ENCODE results near the gene CACNB4. TPM values are rescaled to one million over a fixed set of nuclear protein-coding genes. Genes with fewer than 3 reads are reported as not detected.

Gene CACNB4
- total and polyA plus RNA-seq, 10 of the 15 experiments (the other 5 are each of a cell fraction or from before 2014, with no cell fraction given): 2.0 to 21.6 (median 9.3) TPM

DNA sequence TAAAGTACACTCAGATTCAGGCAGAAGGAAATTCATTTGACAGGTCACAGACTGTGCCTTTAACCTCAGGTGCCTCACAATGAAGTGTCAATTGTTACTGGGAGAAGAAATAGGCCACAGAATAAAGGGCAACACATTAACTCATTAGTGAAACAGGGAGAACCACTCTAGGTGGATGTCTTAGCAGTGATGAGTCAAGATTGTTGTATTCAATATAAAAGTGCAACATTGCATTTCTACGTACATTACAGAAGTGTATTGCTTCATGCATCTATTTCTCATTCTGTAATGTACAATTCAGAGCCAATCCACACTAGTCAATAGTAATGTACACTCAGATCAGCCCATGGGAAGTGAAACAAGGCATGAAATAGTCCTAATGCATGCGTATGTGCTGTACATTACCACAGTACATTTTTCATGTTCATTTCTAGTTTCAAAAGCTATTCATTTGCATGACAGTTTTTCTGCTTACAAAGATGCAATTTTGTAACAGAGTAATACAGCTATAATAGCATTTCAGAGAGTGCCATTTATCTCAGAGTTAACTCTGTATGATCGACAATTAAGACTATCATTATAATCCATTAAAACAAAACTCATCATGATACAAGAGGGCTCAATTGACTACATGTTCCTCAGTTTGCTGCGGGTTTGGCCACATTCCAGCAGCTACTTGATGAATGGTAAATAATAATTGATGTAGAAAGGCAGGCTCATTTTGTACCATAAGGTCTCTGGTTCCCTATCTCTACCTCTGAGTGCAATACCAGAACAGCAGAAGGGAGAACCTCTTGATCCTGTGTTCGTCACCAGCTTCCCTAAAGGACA is 258.4 kb downstream of the CACNB4 start (continued):
- TF ChIP-seq TARDBP (IDR thresholded peaks at IDR 0.05; ENCODE audit: borderline replicate concordance) (no peak), TAF1 (IDR thresholded peaks at IDR 0.05; ENCODE audit: borderline replicate concordance, low read depth, low read length) (no peak), ZNF687 (IDR thresholded peaks at IDR 0.05) (no peak), PAX5 (IDR thresholded peaks at IDR 0.05; ENCODE audit: borderline replicate concordance, low read depth, low read length) (peak; percentile 76; the same call in 1 of the 2 replicates), BACH1 (IDR thresholded peaks at IDR 0.05; ENCODE audit: borderline replicate concordance) (no peak; the same call in 1 of the 2 replicates), IRF4 (IDR thresholded peaks at IDR 0.05; ENCODE audit: low read depth, low read length) (peak; percentile 97), RCOR1 (conservative IDR thresholded peaks at IDR 0.05; ENCODE audit: low read depth, low read length) (no peak), HCFC1 (IDR thresholded peaks at IDR 0.05; ENCODE audit: low read length) (no peak), RFX5 (IDR thresholded peaks at IDR 0.05; ENCODE audit: low read depth, low read length) (peak; percentile 88), CEBPB (IDR thresholded peaks at IDR 0.05; ENCODE audit: borderline replicate concordance in 1 of 2, low read depth in 2 of 2, low read length in 2 of 2) (0 out of 4 replicates have a peak, but pooled peaks of 1 of the 2 experiments have one; percentile 21), ZZZ3 (IDR thresholded peaks at IDR 0.05; ENCODE audit: control insufficient read depth, insufficient read length, low read depth) (no peak), SREBF2 (IDR thresholded peaks at IDR 0.05; ENCODE audit: low read length) (no peak), POLR2A (IDR thresholded peaks at IDR 0.05; ENCODE audit: low read depth, low read length) (no peak), EZH2 (IDR thresholded peaks at IDR 0.05; ENCODE audit: borderline replicate concordance, control insufficient read depth, low read depth, low read length) (no peak), NR2C2 (IDR thresholded peaks at IDR 0.05; ENCODE audit: borderline replicate concordance, control insufficient read depth, insufficient read length, low read depth) (no peak), MEF2A (IDR thresholded peaks at IDR 0.05; ENCODE audit: insufficient read depth, low read depth, low read length) (0 out of 2 replicates have a peak, but pooled peaks have one; percentile 45), IKZF1 (conservative IDR thresholded peaks at IDR 0.05) (peak; percentile 69), TCF12 (IDR thresholded peaks at IDR 0.05; ENCODE audit: low read depth, low read length) (no peak), SMC3 (IDR thresholded peaks at IDR 0.05; ENCODE audit: borderline replicate concordance, low read length) (no peak), ZNF274 (IDR thresholded peaks at IDR 0.05; ENCODE audit: insufficient read depth, insufficient read length) (no peak), NFXL1 (IDR thresholded peaks at IDR 0.05; ENCODE audit: borderline replicate concordance) (no peak), MXI1 (IDR thresholded peaks at IDR 0.05; ENCODE audit: low read depth, low read length) (no peak), CREB1 (IDR thresholded peaks at IDR 0.05; ENCODE audit: low read depth) (peak; percentile 59), NFIC (IDR thresholded peaks at IDR 0.05; ENCODE audit: low read depth, low read length) (peak; percentile 87)
- TF ChIP-seq, protein P1, sequence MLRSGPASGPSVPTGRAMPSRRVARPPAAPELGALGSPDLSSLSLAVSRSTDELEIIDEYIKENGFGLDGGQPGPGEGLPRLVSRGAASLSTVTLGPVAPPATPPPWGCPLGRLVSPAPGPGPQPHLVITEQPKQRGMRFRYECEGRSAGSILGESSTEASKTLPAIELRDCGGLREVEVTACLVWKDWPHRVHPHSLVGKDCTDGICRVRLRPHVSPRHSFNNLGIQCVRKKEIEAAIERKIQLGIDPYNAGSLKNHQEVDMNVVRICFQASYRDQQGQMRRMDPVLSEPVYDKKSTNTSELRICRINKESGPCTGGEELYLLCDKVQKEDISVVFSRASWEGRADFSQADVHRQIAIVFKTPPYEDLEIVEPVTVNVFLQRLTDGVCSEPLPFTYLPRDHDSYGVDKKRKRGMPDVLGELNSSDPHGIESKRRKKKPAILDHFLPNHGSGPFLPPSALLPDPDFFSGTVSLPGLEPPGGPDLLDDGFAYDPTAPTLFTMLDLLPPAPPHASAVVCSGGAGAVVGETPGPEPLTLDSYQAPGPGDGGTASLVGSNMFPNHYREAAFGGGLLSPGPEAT (IDR thresholded peaks at IDR 0.05; ENCODE audit: low read depth): 0 out of 2 replicates have a peak, but pooled peaks have one; percentile 36
- TF ChIP-seq, protein P2, sequence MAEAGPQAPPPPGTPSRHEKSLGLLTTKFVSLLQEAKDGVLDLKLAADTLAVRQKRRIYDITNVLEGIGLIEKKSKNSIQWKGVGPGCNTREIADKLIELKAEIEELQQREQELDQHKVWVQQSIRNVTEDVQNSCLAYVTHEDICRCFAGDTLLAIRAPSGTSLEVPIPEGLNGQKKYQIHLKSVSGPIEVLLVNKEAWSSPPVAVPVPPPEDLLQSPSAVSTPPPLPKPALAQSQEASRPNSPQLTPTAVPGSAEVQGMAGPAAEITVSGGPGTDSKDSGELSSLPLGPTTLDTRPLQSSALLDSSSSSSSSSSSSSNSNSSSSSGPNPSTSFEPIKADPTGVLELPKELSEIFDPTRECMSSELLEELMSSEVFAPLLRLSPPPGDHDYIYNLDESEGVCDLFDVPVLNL (IDR thresholded peaks at IDR 0.05; ENCODE audit: low read depth, low read length): no peak
